Nephron progenitor cell (in vitro differentiated cells): ENCODE results near the gene VPREB3.
A peak's percentile ranks its signal among the peaks of the same experiment; 100 is the strongest.

ENCODE experiments used
- DNase-seq: peaks from one replicate; pipeline ENCODE4 v3.0.0; 2021
- H3K27ac Mint-ChIP-seq: 2 replicates; pipeline ENCODE4 v1.8.0; 2021; ENCODE audit warnings: mild to moderate bottlenecking, moderate library complexity, mixed read lengths
- H3K27me3 Mint-ChIP-seq: 2 replicates; pipeline ENCODE4 v1.8.0; 2021; ENCODE audit warnings: mild to moderate bottlenecking, low read depth, mixed read lengths; ENCODE audit not compliant: poor library complexity
- H3K36me3 Mint-ChIP-seq: 2 replicates; pipeline ENCODE4 v1.8.0; 2021; ENCODE audit warnings: low read depth, mixed read lengths
- H3K4me1 Mint-ChIP-seq: 2 replicates; pipeline ENCODE4 v1.8.0; 2021; ENCODE audit warnings: mixed read lengths
- H3K4me3 Mint-ChIP-seq: 2 replicates; pipeline ENCODE4 v1.8.0; 2021; ENCODE audit warnings: mild to moderate bottlenecking, moderate library complexity, mixed read lengths
- H3K9me3 Mint-ChIP-seq: 2 replicates; pipeline ENCODE4 v1.8.0; 2021; ENCODE audit warnings: mild to moderate bottlenecking, moderate library complexity, mixed read lengths
- CTCF ChIP-seq: fragments of 200-600 bp; sonication (generic); IDR thresholded peaks from 2 replicates; pipeline ENCODE4 v1.5.0; 2021; ENCODE audit warnings: antibody characterized with exemption

VPREB3 gene

GRCh38 chr22:23763954-23764353, 9.7 kb upstream of the VPREB3 start:
- H3K27me3 Mint-ChIP-seq = no peaks in the 10 kb centered on the region
- no peaks in the 10 kb centered on the region for H3K9me3 Mint-ChIP-seq
- no peak for DNase-seq
- no peak overlapping the region for H3K27ac Mint-ChIP-seq
- H3K4me3 Mint-ChIP-seq = peak overlapping the region; percentile 68
- peaks cover 48% of the 10 kb centered on the region for H3K4me1 Mint-ChIP-seq
- no peaks in the 10 kb centered on the region for H3K36me3 Mint-ChIP-seq
- TF ChIP-seq CTCF = no peak

GRCh38 chr22:23763579-23763945, 9.3 kb upstream of the VPREB3 start:
- Mint-ChIP-seq H3K36me3 (no peaks in the 10 kb centered on the region), H3K9me3 (no peaks in the 10 kb centered on the region), H3K4me1 (peaks cover 46% of the 10 kb centered on the region), H3K27me3 (peaks cover 3% of the 10 kb centered on the region), H3K27ac (no peak overlapping the region), H3K4me3 (peak overlapping the region; percentile 68)
- no peak for TF ChIP-seq CTCF
- DNase-seq = peak; percentile 68

GRCh38 chr22:23762842-23763578, 8.8 kb upstream of the VPREB3 start, which contains the start of gene C22orf15:
Gene C22orf15, plus strand, starts transcription at chr22:23762990. Its CDS starts 317 bp downstream, at chr22:23763307.
- TF ChIP-seq CTCF = no peak
- DNase-seq = peak; percentile 54
- Mint-ChIP-seq H3K4me1 (peaks cover 46% of the 10 kb centered on the region), H3K36me3 (no peaks in the 10 kb centered on the region), H3K27me3 (peaks cover 4% of the 10 kb centered on the region), H3K4me3 (peak within 1 kb of the TSS; percentile 68), H3K27ac (peak within 1 kb of the TSS; percentile 39), H3K9me3 (no peaks in the 10 kb centered on the region)

- Mint-ChIP-seq H3K27ac (no peak overlapping the region), H3K4me1 (peaks cover 41% of the 10 kb centered on the region), H3K27me3 (peaks cover 7% of the 10 kb centered on the region), H3K9me3 (no peaks in the 10 kb centered on the region), H3K36me3 (no peaks in the 10 kb centered on the region), H3K4me3 (no peak overlapping the region)
- no peak for DNase-seq
- no peak for TF ChIP-seq CTCF
Measured at GRCh38 chr22:23760056-23760455, 5.8 kb upstream of the VPREB3 start.

GRCh38 chr22:23759566-23759965, 5.3 kb upstream of the VPREB3 start:
- Mint-ChIP-seq H3K9me3 (no peaks in the 10 kb centered on the region), H3K27me3 (peaks cover 7% of the 10 kb centered on the region), H3K4me3 (no peak overlapping the region), H3K27ac (no peak overlapping the region), H3K4me1 (peaks cover 41% of the 10 kb centered on the region), H3K36me3 (no peaks in the 10 kb centered on the region)
- no peak for TF ChIP-seq CTCF
- DNase-seq = no peak

GRCh38 chr22:23756891-23757290, 2.7 kb upstream of the VPREB3 start:
- no peaks in the 10 kb centered on the region for H3K36me3 Mint-ChIP-seq
- TF ChIP-seq CTCF = no peak
- peaks cover 13% of the 10 kb centered on the region for H3K27me3 Mint-ChIP-seq
- H3K27ac Mint-ChIP-seq = no peak overlapping the region
- DNase-seq = no peak
- peaks cover 29% of the 10 kb centered on the region for H3K4me1 Mint-ChIP-seq
- no peaks in the 10 kb centered on the region for H3K9me3 Mint-ChIP-seq
- no peak overlapping the region for H3K4me3 Mint-ChIP-seq
